NCI-H524 (cell line): ENCODE results near the gene MACROD2.

Experiments used
- DNase-seq, 2 experiments: peaks; one replicate each; lab custom pipeline; 2025; lab: John Stamatoyannopoulos, UW

The MACROD2 gene

GRCh38 chr20:14816471-14816870 lies 821.2 kb downstream of the MACROD2 start:
- no peak for DNase-seq

- DNase-seq, result no peak
These were observed 821.8 kb downstream of the MACROD2 start for GRCh38 chr20:14817101-14817500.

- no peak for DNase-seq
These were observed 825.5 kb downstream of the MACROD2 start for GRCh38 chr20:14820771-14821170.

GRCh38 chr20:14821251-14821650 lies 825.9 kb downstream of the MACROD2 start:
- no peak for DNase-seq

GRCh38 chr20:14824996-14825395 lies 829.7 kb downstream of the MACROD2 start:
- no peak for DNase-seq

GRCh38 chr20:14826543-14827313 lies 831.4 kb downstream of the MACROD2 start:
- no peak for DNase-seq

GRCh38 chr20:14828459-14828858 lies 833.1 kb downstream of the MACROD2 start:
- DNase-seq, result no peak

- no peak for DNase-seq
These were observed 834.6 kb downstream of the MACROD2 start for GRCh38 chr20:14829906-14830305.

GRCh38 chr20:14830466-14830865 lies 835.1 kb downstream of the MACROD2 start:
- DNase-seq, result no peak

GRCh38 chr20:14830899-14831298 lies 835.6 kb downstream of the MACROD2 start:
- DNase-seq, result no peak

- no peak for DNase-seq
These were observed 837.3 kb downstream of the MACROD2 start for GRCh38 chr20:14832630-14833029.

GRCh38 chr20:14838663-14839628 lies 843.6 kb downstream of the MACROD2 start:
- DNase-seq, result peak in 1 of 2 experiments; percentile 53

GRCh38 chr20:14845199-14846160 lies 850.2 kb downstream of the MACROD2 start:
- no peak for DNase-seq

- no peak for DNase-seq
These were observed 853.5 kb downstream of the MACROD2 start for GRCh38 chr20:14848806-14849205.

- DNase-seq, result no peak
These were observed 857.8 kb downstream of the MACROD2 start for GRCh38 chr20:14853079-14853478.

GRCh38 chr20:14855171-14855570 lies 859.9 kb downstream of the MACROD2 start:
- DNase-seq, result no peak

- DNase-seq, result no peak
These were observed 864.3 kb downstream of the MACROD2 start for GRCh38 chr20:14859627-14860026.

GRCh38 chr20:14860410-14860814 lies 865.1 kb downstream of the MACROD2 start:
- peak; percentile 62 to 67 for DNase-seq

- DNase-seq, result no peak
These were observed 865.8 kb downstream of the MACROD2 start for GRCh38 chr20:14861028-14861699.

GRCh38 chr20:14865169-14865568 lies 869.9 kb downstream of the MACROD2 start:
- no peak for DNase-seq

GRCh38 chr20:14865731-14866130 lies 870.4 kb downstream of the MACROD2 start:
- no peak for DNase-seq
